ENCODE measurements around the gene CCL4L2. TPM values are rescaled to one million over a fixed set of nuclear protein-coding genes. Genes with fewer than 3 reads are reported as not detected.

Gene CCL4L2
- total RNA-seq, 1 donor from 2014 or later, result 48.9 TPM

DNA sequence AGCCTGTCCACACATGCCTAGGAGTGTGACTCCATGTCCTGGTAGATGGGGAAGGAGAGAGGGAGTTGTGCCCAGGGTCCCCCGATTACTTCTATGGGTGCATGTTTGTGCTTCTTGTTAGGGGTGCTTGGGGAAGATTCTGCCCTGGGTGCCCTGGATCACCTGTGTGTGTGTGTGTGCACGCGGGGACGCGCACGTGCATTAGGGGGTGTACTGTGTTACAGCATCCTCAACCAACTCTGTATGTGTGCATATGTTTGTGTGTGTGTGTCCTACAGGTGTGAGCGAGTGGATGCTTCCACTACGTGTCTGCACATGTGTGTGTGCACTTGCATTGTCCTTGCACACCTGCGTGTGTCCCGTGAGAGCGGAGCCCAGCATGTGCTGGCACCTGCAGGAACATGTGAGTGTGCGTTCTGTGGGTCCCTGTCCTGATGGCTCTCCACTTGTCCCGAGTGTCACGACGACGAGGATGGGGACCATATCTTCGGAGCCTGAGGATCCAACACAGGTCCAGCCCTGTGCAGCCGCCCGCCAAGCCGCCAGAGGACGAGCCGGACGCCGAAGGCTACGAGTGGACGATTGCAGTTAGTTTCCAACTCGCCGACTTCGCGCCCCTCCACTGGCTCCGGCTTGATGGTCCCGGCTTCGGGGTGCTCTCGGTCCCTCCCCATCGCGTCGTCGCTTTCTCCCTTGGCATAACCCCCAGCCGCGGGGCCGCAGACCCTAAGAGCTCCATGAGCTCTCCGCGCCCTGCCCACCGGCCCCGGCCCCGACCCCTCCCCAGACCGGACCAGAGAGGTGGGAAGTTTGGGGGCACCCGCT lies 28.5 kb upstream of the CCL4L2 start:
- Histone ChIP-seq H3K4me3 (ENCODE audit: insufficient read depth, low read depth, low read length) (peak overlapping the region; percentile 65), H3K36me3 (ENCODE audit: insufficient read depth, low read length) (no peaks in the 10 kb centered on the region), H3K4me2 (ENCODE audit: low read length) (peak overlapping the region; percentile 91), H3K27ac (ENCODE audit: low read depth, low read length) (no peak overlapping the region), H2AFZ (ENCODE audit: low read depth, low read length) (peak overlapping the region; percentile 99), H3K9me3 (ENCODE audit: insufficient read depth, low read depth, low read length) (peaks cover 4% of the 10 kb centered on the region), H3K27me3 (ENCODE audit: insufficient read depth, low read length) (peaks cover 6% of the 10 kb centered on the region), H4K20me1 (ENCODE audit: insufficient read depth, low read length) (no peaks in the 10 kb centered on the region), H3K4me1 (ENCODE audit: insufficient read depth, low read length) (peaks cover 11% of the 10 kb centered on the region), H3K9ac (ENCODE audit: low read length) (peak overlapping the region; percentile 70), H3K79me2 (ENCODE audit: insufficient read depth, low read length) (no peaks in the 10 kb centered on the region)
- no peak for TF ChIP-seq EZH2 (IDR thresholded peaks at IDR 0.05; ENCODE audit: insufficient read depth, low read length)
- TF ChIP-seq, protein P1, sequence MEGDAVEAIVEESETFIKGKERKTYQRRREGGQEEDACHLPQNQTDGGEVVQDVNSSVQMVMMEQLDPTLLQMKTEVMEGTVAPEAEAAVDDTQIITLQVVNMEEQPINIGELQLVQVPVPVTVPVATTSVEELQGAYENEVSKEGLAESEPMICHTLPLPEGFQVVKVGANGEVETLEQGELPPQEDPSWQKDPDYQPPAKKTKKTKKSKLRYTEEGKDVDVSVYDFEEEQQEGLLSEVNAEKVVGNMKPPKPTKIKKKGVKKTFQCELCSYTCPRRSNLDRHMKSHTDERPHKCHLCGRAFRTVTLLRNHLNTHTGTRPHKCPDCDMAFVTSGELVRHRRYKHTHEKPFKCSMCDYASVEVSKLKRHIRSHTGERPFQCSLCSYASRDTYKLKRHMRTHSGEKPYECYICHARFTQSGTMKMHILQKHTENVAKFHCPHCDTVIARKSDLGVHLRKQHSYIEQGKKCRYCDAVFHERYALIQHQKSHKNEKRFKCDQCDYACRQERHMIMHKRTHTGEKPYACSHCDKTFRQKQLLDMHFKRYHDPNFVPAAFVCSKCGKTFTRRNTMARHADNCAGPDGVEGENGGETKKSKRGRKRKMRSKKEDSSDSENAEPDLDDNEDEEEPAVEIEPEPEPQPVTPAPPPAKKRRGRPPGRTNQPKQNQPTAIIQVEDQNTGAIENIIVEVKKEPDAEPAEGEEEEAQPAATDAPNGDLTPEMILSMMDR (IDR thresholded peaks at IDR 0.05; ENCODE audit: insufficient read depth, low read depth, low read length), result no peak
- no peaks in the 10 kb centered on the region for H3K9me3 Mint-ChIP-seq (ENCODE audit: unreplicated experiment)
- DNase-seq (ENCODE audit: low read depth) (no peak), FAIRE-seq (no peak)
- peaks cover 50% of the 10 kb centered on the region for H3K27me3 Mint-ChIP-seq (ENCODE audit: low read depth, unreplicated experiment)
- peak overlapping the region; percentile 77 for H3K4me3 Mint-ChIP-seq (ENCODE audit: unreplicated experiment)
- H3K27ac Mint-ChIP-seq (ENCODE audit: unreplicated experiment), result no peak overlapping the region
- H3K4me1 Mint-ChIP-seq (ENCODE audit: low read depth, unreplicated experiment), result no peaks in the 10 kb centered on the region
- H3K36me3 Mint-ChIP-seq (ENCODE audit: low read depth, unreplicated experiment), result no peaks in the 10 kb centered on the region

DNA sequence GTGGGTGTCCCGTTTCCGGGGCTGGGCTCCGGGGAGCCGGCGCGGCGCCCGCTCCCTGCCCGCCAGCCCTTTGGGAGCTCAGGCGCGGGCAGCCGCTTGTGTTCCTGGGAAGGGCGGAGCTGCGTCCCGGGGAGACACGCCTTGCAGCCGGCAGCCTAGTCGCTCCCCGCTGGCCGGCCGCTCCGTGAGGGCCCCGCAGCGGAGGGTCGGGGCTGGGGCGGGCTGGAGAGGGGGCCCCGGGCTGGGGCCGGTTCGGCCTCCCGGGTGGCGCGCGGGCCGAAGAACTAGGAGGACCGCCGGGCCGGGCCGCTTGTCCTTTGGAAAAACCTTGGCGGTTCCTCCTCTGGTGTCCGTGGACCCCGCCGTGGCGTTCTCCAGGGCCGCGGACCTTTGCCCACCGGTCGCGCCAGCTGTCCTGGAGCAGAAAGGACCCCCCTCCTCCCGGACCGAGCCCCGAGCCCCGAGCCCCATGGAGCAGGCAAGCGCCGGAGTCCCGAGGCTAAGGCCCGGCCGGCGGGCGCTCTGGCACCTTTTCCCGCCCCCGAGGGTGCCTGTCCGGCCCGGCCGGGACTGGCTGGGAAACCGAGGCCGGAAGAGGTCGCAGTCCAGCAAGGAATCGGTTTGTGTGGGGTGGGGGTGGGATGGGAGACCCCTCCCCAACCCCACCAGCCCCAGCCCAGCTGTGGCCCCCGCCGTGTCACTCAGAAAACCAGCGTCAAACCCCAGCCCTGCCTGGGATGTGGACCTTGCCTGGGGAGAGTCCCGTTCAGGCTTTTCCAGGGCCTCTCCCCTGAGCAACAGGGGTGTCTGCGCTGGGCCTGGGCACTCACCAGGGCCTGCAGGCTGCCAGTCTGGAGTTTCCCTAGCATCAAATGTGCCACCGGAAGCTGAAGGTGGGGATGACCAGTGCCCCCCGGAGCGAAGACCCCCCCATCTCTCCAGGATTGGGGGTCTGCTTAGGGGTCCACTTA lies 27.6 kb upstream of the CCL4L2 start:
- no peaks in the 10 kb centered on the region for H3K9me3 Mint-ChIP-seq (ENCODE audit: unreplicated experiment)
- no peaks in the 10 kb centered on the region for H3K79me2 ChIP-seq (ENCODE audit: insufficient read depth, low read length)
- H3K27ac ChIP-seq (ENCODE audit: low read depth, low read length), result no peak overlapping the region
- H3K27me3 ChIP-seq (ENCODE audit: insufficient read depth, low read length), result peaks cover 6% of the 10 kb centered on the region
- H3K36me3 ChIP-seq (ENCODE audit: insufficient read depth, low read length), result no peaks in the 10 kb centered on the region
- H4K20me1 ChIP-seq (ENCODE audit: insufficient read depth, low read length), result no peaks in the 10 kb centered on the region
- H3K27ac Mint-ChIP-seq (ENCODE audit: unreplicated experiment), result no peak overlapping the region
- H3K4me1 Mint-ChIP-seq (ENCODE audit: low read depth, unreplicated experiment), result no peaks in the 10 kb centered on the region
- TF ChIP-seq EZH2 (IDR thresholded peaks at IDR 0.05; ENCODE audit: insufficient read depth, low read length), result no peak
- TF ChIP-seq, protein P1 (IDR thresholded peaks at IDR 0.05; ENCODE audit: insufficient read depth, low read depth, low read length), result no peak
- no peak for FAIRE-seq
- peak overlapping the region; percentile 65 for H3K4me3 ChIP-seq (ENCODE audit: insufficient read depth, low read depth, low read length)
- H2AFZ ChIP-seq (ENCODE audit: low read depth, low read length), result peak overlapping the region; percentile 99
- peak overlapping the region; percentile 69 for H3K4me3 Mint-ChIP-seq (ENCODE audit: unreplicated experiment)
- H3K36me3 Mint-ChIP-seq (ENCODE audit: low read depth, unreplicated experiment), result no peaks in the 10 kb centered on the region
- peaks cover 4% of the 10 kb centered on the region for H3K9me3 ChIP-seq (ENCODE audit: insufficient read depth, low read depth, low read length)
- peak; percentile 66 for DNase-seq (ENCODE audit: low read depth)
- H3K4me2 ChIP-seq (ENCODE audit: low read length), result peak overlapping the region; percentile 91
- peak overlapping the region; percentile 70 for H3K9ac ChIP-seq (ENCODE audit: low read length)
- peaks cover 11% of the 10 kb centered on the region for H3K4me1 ChIP-seq (ENCODE audit: insufficient read depth, low read length)
- peaks cover 55% of the 10 kb centered on the region for H3K27me3 Mint-ChIP-seq (ENCODE audit: low read depth, unreplicated experiment)
